LHCN-M2 (cell line): ENCODE measurements around the gene RNU1-3. TPM values are rescaled to one million over a fixed set of nuclear protein-coding genes. Genes with fewer than 3 reads are reported as not detected.
"Not testable (repeated sequence)": the region's sequence is repeated elsewhere in the genome, so short reads cannot be mapped to it uniquely, and the experiment has no call there.

Experiments
- DNase-seq: peaks from one replicate; pipeline ENCODE4 v3.0.0-alpha.2; 2012; ENCODE audit warnings: low read depth
- total RNA-seq: library from RNA; depleted of rRNA; stranded (reverse); fragments of >200 nt; gene quantifications from 2 replicates; pipeline ENCODE4 v1.2.3, GENCODE V29; 2014; rRNA removed

Gene RNU1-3
- total RNA-seq, 1 experiment from 2014 or later: not detected

DNA sequence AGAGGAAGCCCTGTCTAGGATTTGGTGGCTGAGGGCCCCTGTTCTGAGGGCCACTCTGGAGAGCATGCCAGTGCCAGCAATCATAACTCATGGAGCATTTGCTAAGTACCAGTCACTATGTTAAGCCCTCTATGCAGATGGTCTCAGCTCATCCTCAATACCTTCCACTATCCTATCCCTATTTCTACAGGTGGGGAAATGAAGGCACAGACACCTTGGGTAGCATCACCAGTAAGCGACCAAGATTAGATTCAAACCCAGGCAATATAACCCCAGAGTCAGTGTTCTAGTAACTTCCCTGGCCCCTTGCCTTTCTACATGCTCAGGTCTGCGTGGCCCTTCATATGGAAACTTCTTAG lies 45.5 kb downstream of the RNU1-3 start:
- DNase-seq: no peak

DNA sequence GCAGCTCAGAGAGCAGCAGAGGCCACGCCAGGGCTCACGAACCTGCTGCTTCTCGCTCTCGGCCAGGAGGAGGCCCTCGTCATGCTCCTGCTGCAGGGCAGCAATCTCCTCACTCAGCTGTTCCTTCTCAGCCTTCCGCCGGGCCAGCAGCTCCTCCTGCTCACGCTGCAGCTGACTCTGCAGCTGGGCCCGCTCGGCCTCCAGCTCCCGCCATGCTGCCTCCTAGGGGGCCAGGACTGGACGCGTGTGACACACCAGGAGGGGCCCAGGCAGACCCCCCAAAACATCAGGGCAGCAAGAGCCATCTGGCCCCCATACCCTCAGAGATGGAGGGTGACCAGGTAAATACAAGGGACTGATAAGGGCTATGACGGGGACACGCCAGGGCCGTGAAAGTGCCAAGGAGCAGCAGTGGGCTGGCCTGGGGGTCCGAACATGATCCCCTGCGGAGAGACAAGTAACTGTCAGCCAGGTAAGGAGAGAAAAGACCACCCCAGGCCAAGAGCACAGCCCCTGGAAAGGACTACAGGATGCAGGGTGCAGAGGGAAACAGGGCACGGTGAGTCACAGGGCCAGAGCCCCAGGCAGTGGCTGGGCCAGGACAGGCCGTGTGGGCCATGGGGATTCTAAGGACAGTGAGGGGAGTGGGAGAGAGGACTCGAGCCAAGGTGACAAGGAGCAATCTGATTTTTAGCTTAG lies 46.8 kb downstream of the RNU1-3 start:
- DNase-seq: not testable (repeated sequence)

DNA sequence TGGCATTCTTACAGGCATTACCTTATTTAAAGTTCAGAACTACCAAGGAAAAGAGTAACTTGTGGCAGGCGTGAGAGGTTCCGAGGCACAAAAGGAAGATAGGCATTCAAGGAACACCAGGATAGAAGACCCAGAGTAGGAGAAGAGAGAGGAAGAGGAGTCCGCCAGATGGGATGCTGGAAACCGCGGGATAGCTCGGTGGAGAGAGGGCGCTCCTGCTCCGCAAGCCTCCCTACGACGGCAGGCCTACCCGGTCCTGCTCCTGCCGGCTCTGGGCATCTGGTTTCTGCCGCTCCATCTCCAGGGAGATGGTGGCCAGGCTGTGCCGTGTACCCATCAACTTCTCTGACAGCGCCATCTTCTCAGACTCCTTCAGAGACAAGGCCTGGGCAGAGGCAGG lies 48.0 kb downstream of the RNU1-3 start:
- no peak for DNase-seq

DNA sequence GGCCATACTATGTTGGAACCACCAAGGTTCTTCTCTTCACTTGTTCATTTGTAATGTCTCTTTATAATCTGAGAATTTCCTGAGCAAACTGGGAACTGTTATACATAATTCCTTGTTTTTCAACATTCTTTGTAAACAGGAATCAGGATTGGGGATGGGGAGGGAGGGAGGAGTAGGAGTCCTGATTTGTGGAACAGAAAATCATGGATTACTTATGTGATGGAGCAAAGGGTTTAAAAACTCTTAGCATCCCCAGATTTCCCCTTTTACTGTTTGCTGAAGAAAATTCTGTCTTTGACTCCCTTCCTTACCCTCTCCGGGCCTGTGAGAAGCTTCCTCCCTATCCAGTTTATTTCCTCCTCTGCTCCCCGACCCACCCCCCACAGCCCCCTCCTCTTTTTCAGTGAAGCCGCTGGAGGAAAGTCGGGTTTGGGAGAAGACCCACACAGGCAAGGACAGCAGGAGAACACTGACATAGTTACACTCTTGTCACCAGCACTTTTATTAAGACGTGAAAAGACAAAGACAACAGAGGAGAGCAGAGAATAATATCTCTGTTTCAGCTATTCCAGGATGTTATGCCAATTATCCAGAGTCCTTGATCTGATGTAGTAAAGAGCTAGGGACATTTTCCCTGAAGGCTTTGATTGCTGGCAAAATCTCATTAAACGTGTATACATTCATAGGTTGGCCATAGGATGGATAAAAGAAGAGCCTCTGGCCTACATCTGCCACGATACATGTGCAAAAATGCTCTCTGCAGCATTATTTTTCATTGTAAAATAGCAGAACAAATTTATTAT lies 48.8 kb downstream of the RNU1-3 start:
- no peak for DNase-seq

DNA sequence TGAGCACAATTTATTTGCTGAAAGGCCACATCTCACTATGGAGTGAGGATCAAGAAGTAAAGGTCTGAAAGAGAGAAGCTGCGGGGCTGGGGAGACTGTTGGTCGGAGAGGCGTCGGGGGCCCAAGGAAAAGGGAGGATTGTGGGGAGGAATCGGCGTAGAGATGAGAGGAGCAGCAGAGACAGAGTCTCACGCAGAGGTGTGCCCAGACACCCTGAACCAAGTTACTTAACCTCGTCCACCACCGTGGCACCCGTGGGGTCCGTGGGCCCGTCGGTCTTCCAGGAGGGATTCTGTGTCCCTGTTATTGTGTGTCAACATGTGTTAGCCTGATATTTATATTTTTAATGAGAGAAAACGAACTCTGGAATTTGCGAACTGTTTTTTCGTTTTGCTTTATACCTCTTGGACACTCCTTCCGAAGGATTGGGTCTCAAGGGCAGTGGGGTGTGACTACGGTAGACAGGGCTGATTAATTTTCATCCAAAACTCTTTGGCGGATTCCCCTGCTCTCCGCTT lies 49.6 kb downstream of the RNU1-3 start:
- no peak for DNase-seq

Other genes starting within 250 kb of the RNU1-3 start
- not detected in 2 replicates for gene SPATA21, start 229.5 kb downstream of the RNU1-3 start, total RNA-seq
- gene NECAP2, start 226.2 kb downstream of the RNU1-3 start, total RNA-seq: 51.9 and 52.4 TPM in 2 replicates
- gene RNU1-1, start 152.7 kb downstream of the RNU1-3 start, total RNA-seq: under 0.01 TPM in 1 of 2 replicates, not detected in the other
- 23.0 and 24.9 TPM in 2 replicates for gene NBPF1, start 53.4 kb downstream of the RNU1-3 start, total RNA-seq
- gene RNU1-4, start 73.6 kb upstream of the RNU1-3 start, total RNA-seq: under 0.01 TPM in 1 of 2 replicates, not detected in the other
- under 0.01 TPM in 1 of 2 replicates, not detected in the other for gene RNU1-2, start 229.0 kb upstream of the RNU1-3 start, total RNA-seq